ENCODE measurements around the gene MAGIX.

MAGIX gene

GRCh38 chrX:49177873-49178480, 15.4 kb downstream of the MAGIX start:
- no peak for TF ChIP-seq ZNF335 (tag by site-specific recombination; conservative IDR thresholded peaks at IDR 0.05)
- no peak for TF ChIP-seq ZNF548 (tag by site-specific recombination; IDR thresholded peaks at IDR 0.05)
- no peak for TF ChIP-seq PRDM10 (tag by site-specific recombination; IDR thresholded peaks at IDR 0.05)
- TF ChIP-seq ZNF16 (tag by site-specific recombination; IDR thresholded peaks at IDR 0.05; ENCODE audit: low read depth), result no peak
- no peak for TF ChIP-seq ZNF785 (tag by site-specific recombination; IDR thresholded peaks at IDR 0.05)
- no peak for TF ChIP-seq ZNF280C (tag by site-specific recombination; IDR thresholded peaks at IDR 0.05)
- no peak for TF ChIP-seq ZSCAN16 (tag by site-specific recombination; IDR thresholded peaks at IDR 0.05)
- TF ChIP-seq SP7 (tag by site-specific recombination; IDR thresholded peaks at IDR 0.05), result no peak
- H3K27ac ChIP-seq (ENCODE audit: extremely low read depth, low read depth, low read length), result no peak overlapping the region
- CTCF ChIA-PET, result interaction anchor here (0.6 kb wide), 1 partner anchor 20 kb away, joined by 3 read pairs; no protein-coding TSS in a partner anchor
- POLR2A ChIA-PET, result interaction anchor here (0.6 kb wide), 1 partner anchor 10 kb away, joined by 3 read pairs; no protein-coding TSS in a partner anchor
- peaks cover 17 to 53% of the 10 kb centered on the region in 2 experiments; a peak in 2 of 3 replicates for H3K36me3 ChIP-seq (ENCODE audit: control insufficient read depth in 2 of 2, insufficient read depth in 1 of 2, low read length in 2 of 2)
- no peak overlapping the region for H3K4me3 ChIP-seq (ENCODE audit: low read depth, low read length)
- H3K9me3 ChIP-seq (ENCODE audit: control insufficient read depth, insufficient read depth, low read depth, low read length), result no peaks in the 10 kb centered on the region
- H3K4me1 ChIP-seq (ENCODE audit: control insufficient read depth, insufficient read depth, low read length), result no peaks in the 10 kb centered on the region

- Histone ChIP-seq H3K27ac (ENCODE audit: extremely low read depth, low read depth, low read length) (no peak overlapping the region), H3K4me3 (ENCODE audit: low read depth, low read length) (no peak overlapping the region), H3K4me1 (ENCODE audit: control insufficient read depth, insufficient read depth, low read length) (no peaks in the 10 kb centered on the region), H3K9me3 (ENCODE audit: control insufficient read depth, insufficient read depth, low read depth, low read length) (no peaks in the 10 kb centered on the region), H3K36me3 (ENCODE audit: control insufficient read depth in 2 of 2, insufficient read depth in 1 of 2, low read length in 2 of 2) (peaks cover 21 to 58% of the 10 kb centered on the region in 2 experiments; a peak in 2 of 3 replicates)
- POLR2A ChIA-PET, result interaction anchor here (0.6 to 2.8 kb wide), 2 partner anchors 10 to 12 kb away, joined by 3 to 11 read pairs; no protein-coding TSS in a partner anchor
- CTCF ChIA-PET, result no interaction called here
- TF ChIP-seq ZSCAN18 (tag by site-specific recombination; IDR thresholded peaks at IDR 0.05) (no peak), ZFP37 (tag by site-specific recombination; IDR thresholded peaks at IDR 0.05) (no peak), ZNF362 (tag by site-specific recombination; IDR thresholded peaks at IDR 0.05) (no peak), ZNF639 (tag by site-specific recombination; IDR thresholded peaks at IDR 0.05) (no peak), ZBTB1 (tag by site-specific recombination; IDR thresholded peaks at IDR 0.05) (no peak), ZNF280D (tag by site-specific recombination; IDR thresholded peaks at IDR 0.05) (no peak), ZNF645 (tag by site-specific recombination; IDR thresholded peaks at IDR 0.05) (no peak), ZNF560 (tag by site-specific recombination; IDR thresholded peaks at IDR 0.05; ENCODE audit: borderline replicate concordance) (no peak)
These were observed 16.0 kb downstream of the MAGIX start for GRCh38 chrX:49178537-49178936.

All from HEK293 (cell line).